Nephron progenitor cell (in vitro differentiated cells): ENCODE measurements around the gene KCNQ1.

Experiments
- DNase-seq: peaks from one replicate; pipeline ENCODE4 v3.0.0; 2021
- H3K27ac Mint-ChIP-seq: 2 replicates; pipeline ENCODE4 v1.8.0; 2021; ENCODE audit warnings: mild to moderate bottlenecking, moderate library complexity, mixed read lengths
- H3K27me3 Mint-ChIP-seq: 2 replicates; pipeline ENCODE4 v1.8.0; 2021; ENCODE audit warnings: mild to moderate bottlenecking, low read depth, mixed read lengths; ENCODE audit not compliant: poor library complexity
- H3K36me3 Mint-ChIP-seq: 2 replicates; pipeline ENCODE4 v1.8.0; 2021; ENCODE audit warnings: low read depth, mixed read lengths
- H3K4me1 Mint-ChIP-seq: 2 replicates; pipeline ENCODE4 v1.8.0; 2021; ENCODE audit warnings: mixed read lengths
- H3K4me3 Mint-ChIP-seq: 2 replicates; pipeline ENCODE4 v1.8.0; 2021; ENCODE audit warnings: mild to moderate bottlenecking, moderate library complexity, mixed read lengths
- H3K9me3 Mint-ChIP-seq: 2 replicates; pipeline ENCODE4 v1.8.0; 2021; ENCODE audit warnings: mild to moderate bottlenecking, moderate library complexity, mixed read lengths
- TF ChIP-seq, protein P1 (sequence below): fragments of 200-600 bp; sonication (generic); IDR thresholded peaks from 2 replicates; pipeline ENCODE4 v1.5.0; 2021; ENCODE audit warnings: antibody characterized with exemption

The KCNQ1 gene

GRCh38 chr11:2609345-2609744 lies 164.5 kb downstream of the KCNQ1 start:
- TF ChIP-seq, protein P1, sequence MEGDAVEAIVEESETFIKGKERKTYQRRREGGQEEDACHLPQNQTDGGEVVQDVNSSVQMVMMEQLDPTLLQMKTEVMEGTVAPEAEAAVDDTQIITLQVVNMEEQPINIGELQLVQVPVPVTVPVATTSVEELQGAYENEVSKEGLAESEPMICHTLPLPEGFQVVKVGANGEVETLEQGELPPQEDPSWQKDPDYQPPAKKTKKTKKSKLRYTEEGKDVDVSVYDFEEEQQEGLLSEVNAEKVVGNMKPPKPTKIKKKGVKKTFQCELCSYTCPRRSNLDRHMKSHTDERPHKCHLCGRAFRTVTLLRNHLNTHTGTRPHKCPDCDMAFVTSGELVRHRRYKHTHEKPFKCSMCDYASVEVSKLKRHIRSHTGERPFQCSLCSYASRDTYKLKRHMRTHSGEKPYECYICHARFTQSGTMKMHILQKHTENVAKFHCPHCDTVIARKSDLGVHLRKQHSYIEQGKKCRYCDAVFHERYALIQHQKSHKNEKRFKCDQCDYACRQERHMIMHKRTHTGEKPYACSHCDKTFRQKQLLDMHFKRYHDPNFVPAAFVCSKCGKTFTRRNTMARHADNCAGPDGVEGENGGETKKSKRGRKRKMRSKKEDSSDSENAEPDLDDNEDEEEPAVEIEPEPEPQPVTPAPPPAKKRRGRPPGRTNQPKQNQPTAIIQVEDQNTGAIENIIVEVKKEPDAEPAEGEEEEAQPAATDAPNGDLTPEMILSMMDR = no peak
- peaks cover 98% of the 10 kb centered on the region for H3K9me3 Mint-ChIP-seq
- no peak overlapping the region for H3K27ac Mint-ChIP-seq
- no peak overlapping the region for H3K4me3 Mint-ChIP-seq
- H3K27me3 Mint-ChIP-seq = peaks cover 35% of the 10 kb centered on the region
- DNase-seq = no peak
- H3K36me3 Mint-ChIP-seq = peaks cover 59% of the 10 kb centered on the region
- H3K4me1 Mint-ChIP-seq = peaks cover 4% of the 10 kb centered on the region

- peaks cover 4% of the 10 kb centered on the region for H3K4me1 Mint-ChIP-seq
- no peak overlapping the region for H3K4me3 Mint-ChIP-seq
- H3K9me3 Mint-ChIP-seq = peaks cover 100% of the 10 kb centered on the region
- H3K36me3 Mint-ChIP-seq = peaks cover 44% of the 10 kb centered on the region
- peak overlapping the region; percentile 64 for H3K27ac Mint-ChIP-seq
- H3K27me3 Mint-ChIP-seq = peaks cover 33% of the 10 kb centered on the region
- TF ChIP-seq, protein P1 = no peak
- DNase-seq = no peak
These were observed 168.2 kb downstream of the KCNQ1 start for GRCh38 chr11:2612884-2613571.

GRCh38 chr11:2621894-2622293 lies 177.1 kb downstream of the KCNQ1 start:
- TF ChIP-seq, protein P1 = no peak
- peaks cover 21% of the 10 kb centered on the region for H3K27me3 Mint-ChIP-seq
- H3K27ac Mint-ChIP-seq = no peak overlapping the region
- no peak overlapping the region for H3K4me3 Mint-ChIP-seq
- H3K36me3 Mint-ChIP-seq = peaks cover 33% of the 10 kb centered on the region
- no peaks in the 10 kb centered on the region for H3K4me1 Mint-ChIP-seq
- no peak for DNase-seq
- peaks cover 98% of the 10 kb centered on the region for H3K9me3 Mint-ChIP-seq

GRCh38 chr11:2625183-2625582 lies 180.4 kb downstream of the KCNQ1 start:
- H3K4me1 Mint-ChIP-seq = no peaks in the 10 kb centered on the region
- no peak for DNase-seq
- H3K27me3 Mint-ChIP-seq = peaks cover 26% of the 10 kb centered on the region
- peaks cover 41% of the 10 kb centered on the region for H3K36me3 Mint-ChIP-seq
- no peak overlapping the region for H3K27ac Mint-ChIP-seq
- H3K4me3 Mint-ChIP-seq = no peak overlapping the region
- peaks cover 99% of the 10 kb centered on the region for H3K9me3 Mint-ChIP-seq
- TF ChIP-seq, protein P1 = no peak

DNA sequence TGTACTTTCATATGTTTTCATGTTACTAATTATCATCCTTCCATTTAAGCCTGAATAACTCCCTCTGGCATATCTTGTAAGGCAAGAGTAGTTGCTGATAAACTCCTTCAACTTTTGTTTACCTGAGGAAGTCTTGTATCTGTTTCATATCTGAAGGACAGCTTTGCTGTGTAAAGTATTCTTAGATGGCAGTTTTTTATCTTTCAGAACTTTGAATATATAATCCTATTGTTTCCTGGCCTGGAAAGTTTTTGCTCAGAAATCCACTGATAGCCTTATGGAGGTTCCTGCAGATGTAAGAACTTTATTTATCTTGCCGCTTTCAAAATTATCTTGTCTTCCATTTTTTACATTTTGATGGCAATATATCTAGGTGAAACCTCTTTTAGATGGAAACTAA lies 185.9 kb downstream of the KCNQ1 start:
- peaks cover 19% of the 10 kb centered on the region for H3K27me3 Mint-ChIP-seq

More for the DNA sequence above, 185.9 kb downstream of the KCNQ1 start:
- DNase-seq = no peak
- no peak overlapping the region for H3K4me3 Mint-ChIP-seq
- H3K36me3 Mint-ChIP-seq = peaks cover 52% of the 10 kb centered on the region
- H3K4me1 Mint-ChIP-seq = no peaks in the 10 kb centered on the region
- TF ChIP-seq, protein P1 = no peak
- peaks cover 100% of the 10 kb centered on the region for H3K9me3 Mint-ChIP-seq
- H3K27ac Mint-ChIP-seq = no peak overlapping the region
